Spleen (tissue), 11 donors: ENCODE measurements around the gene OGFOD3. TPM values are rescaled to one million over a fixed set of nuclear protein-coding genes. Genes with fewer than 3 reads are reported as not detected.

Experiments used
- DNase-seq: peaks from one replicate; pipeline ENCODE4 v3.0.0-alpha.2; 2020
- H3K27ac ChIP-seq, 8 donors: fragments of 200-600 bp; sonication (generic) in 7 of 8; 1 replicate in 4 of 8; 2 replicates in 4 of 8; pipeline versions ENCODE4 v1.5.0 to v1.8.0; 2016 to 2021; ENCODE audit warnings: inconsistent platforms in 4 of 8, mild to moderate bottlenecking in 4 of 8, moderate library complexity in 1 of 8
- H3K27me3 ChIP-seq, 7 donors: fragments of 200-600 bp; sonication (generic) in 6 of 7; replicated peaks in 1 of 7; 1 replicate in 4 of 7; 2 replicates in 3 of 7; pipeline versions ENCODE4 v1.5.0 to v1.8.0; 2016 to 2021; ENCODE audit warnings: inconsistent platforms in 3 of 7, mild to moderate bottlenecking in 1 of 7
- H3K36me3 ChIP-seq, 6 donors: fragments of 200-600 bp; sonication (generic) in 5 of 6; 1 replicate in 4 of 6; 2 replicates in 2 of 6; pipeline versions ENCODE4 v1.5.0 to v1.8.0; 2016 to 2021; ENCODE audit warnings: inconsistent platforms in 2 of 6
- H3K4me1 ChIP-seq, 6 donors: fragments of 200-600 bp; sonication (generic) in 5 of 6; 1 replicate in 3 of 6; 2 replicates in 3 of 6; pipeline versions ENCODE4 v1.5.0 to v1.8.0; 2016 to 2021; ENCODE audit warnings: inconsistent platforms in 3 of 6
- H3K4me3 ChIP-seq, 8 donors: fragments of 200-600 bp; sonication (generic) in 7 of 8; 1 replicate in 4 of 8; 2 replicates in 4 of 8; pipeline versions ENCODE4 v1.5.0 to v1.8.0; 2016 to 2021; ENCODE audit warnings: inconsistent platforms in 4 of 8, mild to moderate bottlenecking in 4 of 8, moderate library complexity in 2 of 8
- H3K9me3 ChIP-seq, 8 donors: fragments of 200-600 bp; sonication (generic) in 7 of 8; 1 replicate in 4 of 8; 2 replicates in 4 of 8; pipeline versions ENCODE4 v1.5.0 to v1.8.0; 2016 to 2021; ENCODE audit warnings: inconsistent platforms in 4 of 8
- CTCF ChIP-seq, 11 experiments: fragments of 200-600 bp in 7 of 11; fragments of 450-650 bp in 4 of 11; sonication (generic) in 4 of 11; IDR thresholded peaks in 8 of 11; conservative IDR thresholded peaks in 3 of 11; 1 replicate in 7 of 11; 2 replicates in 4 of 11; pipeline versions ENCODE4 v1.4.0 to v1.8.0; 2016 to 2021; ENCODE audit warnings: antibody characterized with exemption in 11 of 11, inconsistent platforms in 4 of 11, mild to moderate bottlenecking in 1 of 11
- POLR2A ChIP-seq, 3 donors: fragments of 450-650 bp; IDR thresholded peaks; one replicate each; pipeline ENCODE4 v1.5.1; 2017; ENCODE audit warnings: antibody characterized with exemption in 3 of 3, mild to moderate bottlenecking in 1 of 3
- POLR2AphosphoS5 ChIP-seq, 3 donors: sonication (generic); formaldehyde crosslinking; IDR thresholded peaks; one replicate each; pipeline ENCODE4 v1.5.1; 2017; ENCODE audit warnings: antibody characterized with exemption in 3 of 3
- WGBS, 5 donors: extraction: QIAGEN DNeasy Blood & Tissue Kit in 3 of 5; methylation state at CpG; one replicate each; pipeline versions ENCODE4 v1.1.5 to v1.1.7; 2013 to 2018; 5-methylcytosine and 5-hydroxymethylcytosine counted together
- intact Hi-C: fragments of 100-400 bp; cut with DNase I; formaldehyde crosslinking; loops from one replicate; pipeline ENCODE4 v1.15.0; 2023; ENCODE audit warnings: low total_unique reads
- polyA plus RNA-seq, 3 donors: library from polyadenylated mRNA; stranded (reverse); fragments of 200-250 nt; gene quantifications; one replicate each; pipeline ENCODE4 v1.2.1, GENCODE V29; 2013
- total RNA-seq, 7 donors: library from RNA; depleted of rRNA in 3 of 7; stranded (reverse); fragments of >200 nt in 3 of 7; fragmentation: NEBNext Ultra II Directional in 4 of 7; extraction: Animal tissue kit (Norgen Biotek cat#: 25700) in 4 of 7; gene quantifications; one replicate each; pipeline versions ENCODE4 v1.1.0 to v1.2.1, GENCODE V29; 2016 to 2021
- donor health status: healthy with polysubstance abuse.
- donor health status: DM: no; HTN: no; CAD: no; lungs with moderate emphysema.
- donor health status: DM: no; HTN: no; CAD: no.
- donor health status: Bipolar disorder and iron deficiency.
- donor health status: healthy.
- donor health status: DM: no; HTN: no; CAD: no.
- donor health status: DM: yes; HTN: yes; CAD: no.

Gene OGFOD3
- total and polyA plus RNA-seq, 10 donors: 10.3 to 28.1 (median 21.8) TPM

DNA sequence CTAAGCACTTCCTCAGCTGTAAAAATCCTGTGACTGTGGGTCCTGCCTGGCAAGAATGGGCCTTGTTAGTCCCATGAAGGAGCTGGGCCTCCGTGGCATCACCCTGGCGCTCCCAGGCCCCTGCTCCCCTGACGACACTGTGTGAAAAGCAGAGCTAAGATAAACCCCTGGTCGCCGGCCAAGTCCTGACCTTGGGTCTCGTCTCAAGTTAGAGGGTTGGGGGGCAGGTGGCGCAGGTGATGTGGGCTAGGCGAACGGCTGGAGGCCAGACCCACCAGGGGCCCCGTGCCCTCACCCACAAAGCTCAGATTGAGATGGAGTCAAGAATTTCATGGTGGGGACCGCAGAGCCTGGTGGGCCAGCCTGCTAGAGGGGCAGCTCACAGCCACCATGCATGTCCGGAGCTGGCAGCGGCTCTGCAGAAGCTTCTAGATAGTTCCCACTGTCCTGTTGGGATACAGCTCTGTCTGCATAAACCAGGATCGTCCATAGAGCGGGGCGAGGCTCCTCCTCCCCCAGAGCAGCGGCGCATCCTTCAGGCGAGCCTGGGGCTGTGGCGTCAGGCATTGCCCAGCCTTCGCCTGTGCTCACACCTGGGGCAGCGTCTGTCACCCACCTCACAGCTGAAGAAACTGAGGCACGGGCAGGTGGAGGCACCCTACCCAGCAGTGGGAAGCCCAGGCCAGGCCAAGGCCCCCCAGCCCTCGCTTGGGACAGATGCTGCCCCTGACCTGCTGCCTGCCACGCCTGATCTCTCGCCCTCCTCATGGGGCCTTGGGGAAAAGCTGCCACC, 20.2 kb upstream of the OGFOD3 start:
- Histone ChIP-seq H3K4me3 (no peak overlapping the region), H3K9me3 (no peaks in the 10 kb centered on the region), H3K36me3 (peaks cover 0 to 87% (median 40%) of the 10 kb centered on the region in 6 donors), H3K27ac (peak overlapping the region in 1 of 8 donors; percentile 82), H3K27me3 (no peaks in the 10 kb centered on the region), H3K4me1 (peaks cover 5 to 85% (median 56%) of the 10 kb centered on the region in 6 donors)
- intact Hi-C loops: no loop called here
- peak; percentile 75 for DNase-seq
- WGBS, 5 donors: 76 to 95% (median 87%) methylated on average over 10 to 26 of the region's 26 CpGs
- TF ChIP-seq POLR2AphosphoS5 (IDR thresholded peaks at IDR 0.05) (peak; percentile 17 to 78 (median 26)), POLR2A (IDR thresholded peaks at IDR 0.05) (no peak)

GRCh38 chr17:82437325-82437668, 18.9 kb upstream of the OGFOD3 start:
- Histone ChIP-seq H3K4me3 (no peak overlapping the region), H3K36me3 (peaks cover 0 to 81% (median 27%) of the 10 kb centered on the region in 6 donors), H3K9me3 (no peaks in the 10 kb centered on the region), H3K4me1 (peaks cover 5 to 77% (median 44%) of the 10 kb centered on the region in 6 donors), H3K27me3 (no peaks in the 10 kb centered on the region), H3K27ac (no peak overlapping the region)
- TF ChIP-seq POLR2AphosphoS5 (IDR thresholded peaks at IDR 0.05) (peak; percentile 22 to 72 (median 32)), CTCF (IDR thresholded peaks at IDR 0.05 in 8 of 11, conservative IDR thresholded peaks at IDR 0.05 in 3 of 11) (no peak)
- DNase-seq: no peak
- intact Hi-C loops: no loop called here
- WGBS, 5 donors: 88 to 97% (median 89%) methylated on average over 13 to 18 of the region's 18 CpGs

DNA sequence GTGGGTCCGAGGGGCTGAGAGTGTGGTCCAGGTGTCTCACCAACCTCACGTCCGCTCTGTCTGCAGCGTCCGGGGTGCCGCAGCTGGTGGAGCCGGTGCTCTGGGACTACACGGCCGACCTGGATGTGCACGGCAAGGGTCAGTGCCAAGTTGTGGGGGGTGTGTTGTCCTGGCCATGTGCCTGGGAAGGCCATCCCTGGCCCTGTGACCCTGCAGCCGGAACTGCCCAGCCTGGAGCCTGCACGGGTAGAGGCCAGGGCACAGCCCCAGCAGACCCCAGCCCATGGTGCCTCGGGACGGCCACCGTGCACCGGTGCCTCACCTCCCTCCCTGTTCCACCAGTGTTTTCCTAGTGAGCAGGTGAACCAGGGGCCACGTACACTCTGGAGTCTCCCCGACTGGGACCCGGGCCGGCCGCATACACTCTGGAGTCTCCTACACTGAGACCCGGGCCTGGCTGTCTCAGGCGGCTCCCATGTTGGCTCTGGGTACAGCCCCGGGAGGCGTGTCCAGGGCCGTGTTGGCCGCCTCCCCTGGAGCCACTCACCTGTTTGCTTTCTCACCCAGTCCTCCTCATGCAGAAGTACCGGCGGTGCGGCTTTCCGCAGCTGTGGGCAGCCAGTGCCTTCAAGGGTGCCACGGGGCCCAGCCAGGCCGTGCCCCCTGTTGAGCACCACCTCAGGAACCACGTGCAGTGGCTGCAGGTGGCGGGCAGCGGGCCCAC, 18.4 kb upstream of the OGFOD3 start:
- DNase-seq: peak; percentile 74

More for the DNA sequence above, 18.4 kb upstream of the OGFOD3 start:
- Histone ChIP-seq H3K36me3 (peaks cover 0 to 81% (median 21%) of the 10 kb centered on the region in 6 donors), H3K4me1 (peaks cover 5 to 71% (median 40%) of the 10 kb centered on the region in 6 donors), H3K9me3 (no peaks in the 10 kb centered on the region), H3K27ac (no peak overlapping the region), H3K4me3 (no peak overlapping the region), H3K27me3 (no peaks in the 10 kb centered on the region)
- intact Hi-C loops: no loop called here
- 88 to 91% (median 90%) methylated on average over 14 to 36 of the region's 36 CpGs for WGBS, 5 donors
- TF ChIP-seq POLR2AphosphoS5 (IDR thresholded peaks at IDR 0.05) (peak in 2 of 3 donors; percentile 22 to 76), CTCF (IDR thresholded peaks at IDR 0.05 in 8 of 11, conservative IDR thresholded peaks at IDR 0.05 in 3 of 11) (no peak)
